ENCODE results near the gene CDKN1B.

The CDKN1B gene

GRCh38 chr12:12714276-12715021, 2.7 kb upstream of the CDKN1B start:
- no peak for DNase-seq (ENCODE audit: extremely low read depth, low read depth)
- TF ChIP-seq CTCF (IDR thresholded peaks at IDR 0.05; ENCODE audit: low read depth, low read length, missing control alignments) = peak; percentile 18
- H3K4me3 ChIP-seq (replicated peaks; ENCODE audit: low read depth, low read length) = peak overlapping the region; percentile 34

GRCh38 chr12:12715128-12715458, 2.1 kb upstream of the CDKN1B start:
- TF ChIP-seq CTCF (IDR thresholded peaks at IDR 0.05; ENCODE audit: low read depth, low read length, missing control alignments) = no peak
- peak overlapping the region; percentile 89 for H3K4me3 ChIP-seq (replicated peaks; ENCODE audit: low read depth, low read length)
- DNase-seq (ENCODE audit: extremely low read depth, low read depth) = no peak

GRCh38 chr12:12715459-12716150, 1.6 kb upstream of the CDKN1B start:
- DNase-seq (ENCODE audit: extremely low read depth, low read depth) = no peak
- TF ChIP-seq CTCF (IDR thresholded peaks at IDR 0.05; ENCODE audit: low read depth, low read length, missing control alignments) = no peak
- H3K4me3 ChIP-seq (replicated peaks; ENCODE audit: low read depth, low read length) = peak overlapping the region; percentile 89

GRCh38 chr12:12716151-12716792, 896 bp upstream of the CDKN1B start:
- DNase-seq (ENCODE audit: extremely low read depth, low read depth) = no peak
- peak overlapping the region; percentile 89 for H3K4me3 ChIP-seq (replicated peaks; ENCODE audit: low read depth, low read length)
- no peak for TF ChIP-seq CTCF (IDR thresholded peaks at IDR 0.05; ENCODE audit: low read depth, low read length, missing control alignments)

GRCh38 chr12:12717586-12718380, 615 bp downstream of the CDKN1B start:
- TF ChIP-seq CTCF (IDR thresholded peaks at IDR 0.05; ENCODE audit: low read depth, low read length, missing control alignments) = no peak
- DNase-seq (ENCODE audit: extremely low read depth, low read depth) = no peak
- H3K4me3 ChIP-seq (replicated peaks; ENCODE audit: low read depth, low read length) = peak overlapping the region; percentile 89

- H3K4me3 ChIP-seq (replicated peaks; ENCODE audit: low read depth, low read length) = peak overlapping the region; percentile 89
- TF ChIP-seq CTCF (IDR thresholded peaks at IDR 0.05; ENCODE audit: low read depth, low read length, missing control alignments) = no peak
- DNase-seq (ENCODE audit: extremely low read depth, low read depth) = no peak
Observed at GRCh38 chr12:12718381-12718759, 1.2 kb downstream of the CDKN1B start.
